Islet of Langerhans (tissue), 1 donor: Measurements from ENCODE around the gene SLC19A3.
A peak's percentile ranks its signal among the peaks of the same experiment; 100 is the strongest.
"Not testable (repeated sequence)": the region's sequence is repeated elsewhere in the genome, so short reads cannot be mapped to it uniquely, and the experiment has no call there.

Experiments
- FAIRE-seq: peaks from one replicate; lab custom pipeline; 2011; peaks lifted over from hg19 to GRCh38; lab: Jason Lieb, UNC

Gene SLC19A3

GRCh38 chr2:227703280-227703732, 14.5 kb downstream of the SLC19A3 start:
- FAIRE-seq: no peak

DNA sequence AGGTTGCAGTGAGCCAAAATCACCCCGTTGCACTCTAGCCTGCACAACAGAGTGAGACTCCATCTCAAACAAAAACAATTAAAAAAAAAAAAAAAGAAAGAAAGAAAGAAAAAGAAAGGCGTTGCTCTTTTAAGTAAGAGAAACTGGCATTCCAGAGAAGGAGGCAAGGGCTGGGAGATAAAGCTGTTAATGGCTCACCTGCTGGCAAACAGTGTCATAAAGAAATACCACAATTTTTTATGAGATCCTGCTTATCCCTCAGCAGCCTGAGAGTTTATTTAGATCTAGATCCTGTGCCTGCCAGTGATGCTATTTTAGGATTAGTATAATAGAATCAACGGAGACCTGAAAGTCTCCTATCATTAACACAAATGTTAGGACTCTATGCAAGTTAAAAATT, 16.3 kb downstream of the SLC19A3 start:
- no peak for FAIRE-seq

GRCh38 chr2:227696990-227697679, 20.7 kb downstream of the SLC19A3 start:
- no peak for FAIRE-seq

- no peak for FAIRE-seq
Observed at GRCh38 chr2:227687189-227687588, 30.6 kb downstream of the SLC19A3 start.

- FAIRE-seq: no peak
Observed at GRCh38 chr2:227684258-227684657, 33.6 kb downstream of the SLC19A3 start.

DNA sequence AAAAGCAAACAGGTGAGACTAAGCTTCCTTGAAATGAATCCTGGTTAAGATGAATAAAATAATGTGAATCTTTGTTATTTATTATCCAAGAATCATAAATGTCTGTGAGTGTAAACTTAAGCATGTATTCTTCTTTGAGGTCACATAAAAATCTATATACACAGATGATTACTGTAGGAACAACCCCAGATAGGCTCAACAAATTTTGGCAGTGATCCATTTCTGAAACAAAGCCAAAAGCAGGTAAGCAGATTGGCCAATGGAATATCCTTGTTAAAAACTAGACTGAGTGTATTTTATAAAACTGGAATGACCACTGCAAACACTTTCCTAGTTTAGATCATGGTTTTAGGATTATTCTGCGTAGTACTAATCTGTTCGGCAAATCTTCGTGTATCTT, 39.9 kb downstream of the SLC19A3 start:
- no peak for FAIRE-seq

- no peak for FAIRE-seq
Observed at GRCh38 chr2:227674485-227674884, 43.3 kb downstream of the SLC19A3 start.

DNA sequence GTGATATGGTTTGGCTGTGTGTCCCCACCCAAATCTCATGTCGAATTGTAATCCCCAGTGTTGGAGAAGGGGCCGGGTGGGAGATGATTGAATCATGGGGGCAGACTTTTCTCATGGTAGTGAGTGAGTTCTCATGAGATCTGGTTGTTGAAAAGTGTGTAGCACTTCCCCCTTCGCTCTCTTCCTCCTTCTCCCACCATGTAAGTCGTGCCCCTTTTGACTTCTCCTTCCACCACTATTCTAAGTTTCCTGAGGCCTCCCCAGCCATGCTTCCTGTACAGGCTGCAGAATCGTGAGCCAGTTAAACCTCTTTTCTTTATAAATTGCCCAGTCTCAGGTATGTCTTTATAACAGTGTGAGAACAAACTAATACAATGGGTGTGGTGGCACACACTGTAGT, 44.2 kb downstream of the SLC19A3 start:
- not testable (repeated sequence) for FAIRE-seq

DNA sequence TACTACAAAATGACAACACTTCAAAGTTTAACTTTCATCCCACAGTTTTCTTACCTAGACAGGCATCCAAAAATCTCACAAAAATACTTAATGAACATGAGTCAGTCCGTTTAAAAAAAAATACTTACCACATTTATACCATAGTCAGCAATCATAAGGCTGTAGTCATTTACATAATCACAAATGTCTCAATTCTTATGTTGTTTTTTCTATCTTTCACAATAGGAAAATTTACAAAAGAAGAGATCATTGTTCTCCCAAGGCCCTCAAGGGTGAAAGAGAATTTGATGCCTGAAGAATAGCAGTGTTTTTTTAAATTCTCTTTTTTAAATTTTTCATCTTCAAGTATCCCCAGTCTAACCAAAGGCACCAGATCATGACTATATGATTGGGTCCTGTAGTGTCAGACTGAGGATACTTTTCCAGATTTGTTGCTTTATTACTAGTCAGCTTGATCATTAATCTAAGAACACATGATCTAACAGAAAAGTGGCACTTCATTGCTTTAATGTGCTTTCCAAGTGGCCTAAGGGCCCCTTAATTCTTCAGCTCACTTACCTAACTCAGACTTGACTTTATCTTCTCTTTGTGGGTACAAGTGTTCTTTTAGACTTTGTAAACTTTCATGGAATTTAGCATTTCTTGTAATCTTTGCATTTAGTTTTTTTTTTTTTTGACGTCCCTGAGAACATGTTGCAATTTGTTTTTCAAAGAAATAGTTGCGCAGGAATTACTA, 46.5 kb downstream of the SLC19A3 start:
- FAIRE-seq: no peak

- FAIRE-seq: not testable (repeated sequence)
Observed at GRCh38 chr2:227666631-227667170, 51.1 kb downstream of the SLC19A3 start, which contains the start of gene SCYGR5. SCYGR5 (plus strand) TSS chr2:227666804; CDS start chr2:227666804, 0 bp downstream.

- no peak for FAIRE-seq
Observed at GRCh38 chr2:227665189-227665940, 52.5 kb downstream of the SLC19A3 start.

GRCh38 chr2:227661827-227662226, 56.0 kb downstream of the SLC19A3 start:
- no peak for FAIRE-seq

DNA sequence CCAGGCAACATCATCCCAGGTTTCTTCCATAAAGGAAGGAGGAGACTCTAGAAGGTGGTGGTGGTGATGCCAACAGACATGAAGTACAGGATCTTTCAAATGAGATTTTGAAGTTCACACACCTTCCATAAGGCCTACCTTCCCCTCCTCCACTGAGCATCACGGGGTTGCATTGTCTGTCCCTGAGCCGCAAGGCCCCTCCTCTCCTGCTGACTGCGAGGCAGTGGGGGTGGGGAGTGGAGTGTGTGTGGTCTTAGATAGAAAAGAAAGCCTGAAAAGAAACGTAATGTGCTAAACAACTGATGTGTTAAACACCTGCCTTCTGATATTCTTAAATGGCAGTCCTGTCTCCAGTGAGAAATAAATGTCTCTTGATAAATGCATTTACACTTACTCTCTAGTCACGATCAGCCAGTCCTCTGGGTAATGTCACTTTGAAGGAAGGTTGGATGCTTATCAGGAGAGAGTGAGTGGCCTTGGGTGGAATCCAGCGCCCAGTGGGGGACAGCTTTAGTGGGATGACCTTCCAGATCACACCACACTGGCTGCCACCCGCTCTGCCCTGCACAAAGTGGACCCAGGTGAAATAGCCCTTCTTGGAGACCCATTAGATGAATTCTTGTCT, 56.7 kb downstream of the SLC19A3 start:
- FAIRE-seq: no peak

DNA sequence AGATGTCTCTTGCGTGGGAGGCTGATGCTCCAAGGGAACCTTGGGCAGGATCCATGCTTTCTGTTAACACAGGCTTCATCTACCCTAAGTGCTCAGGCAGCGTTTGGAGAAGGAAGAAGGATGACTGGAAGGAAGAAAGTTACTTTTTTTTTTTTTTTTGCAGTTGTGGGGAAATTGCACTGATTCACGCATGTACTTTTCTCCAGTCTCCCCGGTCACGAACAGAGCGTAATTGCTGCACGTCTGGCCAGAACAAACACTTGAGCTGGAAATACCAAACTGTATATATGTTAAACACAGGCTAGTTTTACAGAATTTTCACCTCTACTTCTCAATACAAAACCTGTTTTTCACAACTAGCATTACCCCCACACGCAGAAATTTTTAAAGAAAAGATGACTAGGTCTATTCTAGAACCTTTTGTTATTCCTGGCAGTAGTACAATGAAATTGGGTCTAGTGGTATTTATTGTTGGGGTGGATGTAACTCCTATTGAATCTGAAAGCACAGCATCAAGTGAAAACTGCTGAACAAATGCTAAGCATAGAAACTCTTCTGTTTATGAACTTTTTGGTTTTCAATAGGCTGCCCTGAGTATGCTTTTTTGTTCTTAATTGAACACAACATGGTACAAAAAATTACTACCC, 60.5 kb downstream of the SLC19A3 start:
- no peak for FAIRE-seq

- FAIRE-seq: peak; percentile 43
Observed at GRCh38 chr2:227655454-227655853, 62.4 kb downstream of the SLC19A3 start.

- FAIRE-seq: no peak
Observed at GRCh38 chr2:227654426-227654825, 63.4 kb downstream of the SLC19A3 start.

DNA sequence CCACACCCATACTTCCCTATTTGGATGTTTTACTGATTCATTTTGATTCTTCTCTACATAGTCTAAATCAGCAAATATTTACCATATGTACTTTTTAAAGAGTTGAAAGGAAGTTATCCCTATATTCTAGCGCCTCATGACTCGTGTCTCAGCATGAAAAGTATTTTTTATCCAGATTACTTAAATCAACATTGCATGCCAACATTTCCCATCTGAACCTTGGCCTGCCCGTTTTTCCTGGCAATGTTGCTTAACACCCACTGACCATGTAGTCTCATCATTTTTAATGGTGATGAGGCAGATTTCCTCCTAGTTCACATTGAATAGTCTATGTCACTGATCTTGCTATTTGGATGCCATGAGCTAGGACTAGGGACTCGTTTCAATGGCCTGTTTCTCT, 64.4 kb downstream of the SLC19A3 start:
- FAIRE-seq: no peak

DNA sequence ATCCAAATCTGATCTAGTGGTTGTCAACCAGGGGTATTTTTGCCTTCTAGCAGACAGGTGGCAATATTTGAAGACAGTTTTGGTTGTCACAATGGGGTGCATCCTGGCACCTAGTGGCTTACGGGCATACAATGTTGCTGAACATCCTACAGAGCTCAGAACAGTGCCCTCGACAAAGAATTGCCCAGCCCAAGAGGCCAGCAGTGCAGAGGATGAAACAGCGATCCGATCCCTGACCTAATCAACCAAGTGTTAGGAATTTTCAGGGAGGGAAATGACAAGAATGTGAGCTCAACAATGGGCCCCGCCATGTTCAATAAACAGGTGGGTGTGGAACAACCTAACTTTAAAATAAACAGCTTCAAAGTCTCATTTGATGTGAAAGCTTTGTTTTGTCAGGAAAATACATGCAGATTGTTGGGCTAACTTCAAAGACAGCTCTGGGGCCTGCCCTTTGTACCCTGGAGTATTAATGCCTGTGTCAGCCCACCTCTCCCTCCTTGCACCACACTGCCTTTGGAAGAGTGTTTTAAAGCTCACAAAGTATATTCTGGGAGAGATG, 73.8 kb downstream of the SLC19A3 start:
- FAIRE-seq: no peak

DNA sequence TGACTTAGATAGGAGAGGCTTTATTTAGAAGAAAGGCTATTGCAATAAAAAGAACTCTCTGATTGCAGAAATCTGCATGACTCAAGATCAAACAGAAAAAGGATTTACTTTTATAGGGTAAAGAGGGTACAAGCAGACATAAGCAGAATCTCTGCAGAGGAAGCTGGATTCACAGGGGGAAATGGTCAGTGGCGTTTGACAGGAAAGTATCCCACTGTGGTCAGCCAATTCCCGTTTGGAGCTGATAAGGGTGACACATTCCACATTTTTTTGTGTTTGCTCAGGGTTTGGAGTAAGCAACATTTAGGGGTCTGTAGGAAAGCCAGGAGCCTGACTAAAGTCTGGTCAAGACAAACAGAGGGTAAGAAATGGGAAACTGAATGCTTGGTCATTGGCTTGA, 75.2 kb downstream of the SLC19A3 start:
- no peak for FAIRE-seq

DNA sequence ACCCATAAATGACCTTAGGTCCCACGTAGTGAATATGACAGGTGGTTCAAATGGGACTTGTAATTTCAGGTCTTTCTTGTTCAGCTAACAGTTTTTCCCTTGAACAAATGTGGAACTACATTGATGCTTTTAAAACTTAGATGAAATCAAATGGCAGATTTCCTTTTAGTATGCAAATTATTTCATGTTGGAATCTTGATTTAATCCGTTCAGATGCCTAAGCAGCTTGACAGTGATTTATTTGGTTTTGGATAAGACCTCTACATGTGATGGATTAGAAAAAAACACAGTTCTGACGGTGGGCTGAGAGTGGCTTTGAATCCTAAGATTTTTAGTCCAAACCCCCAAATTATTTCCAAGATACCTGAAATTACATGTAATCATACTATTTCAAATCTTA, 83.6 kb downstream of the SLC19A3 start:
- FAIRE-seq: no peak
